VCaP (cell line): ENCODE measurements around the gene ZNF738.
"Not testable (repeated sequence)": the region's sequence is repeated elsewhere in the genome, so short reads cannot be mapped to it uniquely, and the experiment has no call there.

ENCODE experiments used
- H3K27ac ChIP-seq: fragments of 450-650 bp; 2 replicates; pipeline ENCODE4 v1.5.1; 2017
- TF ChIP-seq, protein P1 (sequence below): fragments of 450-650 bp; conservative IDR thresholded peaks from 2 replicates; pipeline ENCODE4 v1.5.1; 2017; ENCODE audit warnings: mild to moderate bottlenecking, moderate library complexity

Gene ZNF738

DNA sequence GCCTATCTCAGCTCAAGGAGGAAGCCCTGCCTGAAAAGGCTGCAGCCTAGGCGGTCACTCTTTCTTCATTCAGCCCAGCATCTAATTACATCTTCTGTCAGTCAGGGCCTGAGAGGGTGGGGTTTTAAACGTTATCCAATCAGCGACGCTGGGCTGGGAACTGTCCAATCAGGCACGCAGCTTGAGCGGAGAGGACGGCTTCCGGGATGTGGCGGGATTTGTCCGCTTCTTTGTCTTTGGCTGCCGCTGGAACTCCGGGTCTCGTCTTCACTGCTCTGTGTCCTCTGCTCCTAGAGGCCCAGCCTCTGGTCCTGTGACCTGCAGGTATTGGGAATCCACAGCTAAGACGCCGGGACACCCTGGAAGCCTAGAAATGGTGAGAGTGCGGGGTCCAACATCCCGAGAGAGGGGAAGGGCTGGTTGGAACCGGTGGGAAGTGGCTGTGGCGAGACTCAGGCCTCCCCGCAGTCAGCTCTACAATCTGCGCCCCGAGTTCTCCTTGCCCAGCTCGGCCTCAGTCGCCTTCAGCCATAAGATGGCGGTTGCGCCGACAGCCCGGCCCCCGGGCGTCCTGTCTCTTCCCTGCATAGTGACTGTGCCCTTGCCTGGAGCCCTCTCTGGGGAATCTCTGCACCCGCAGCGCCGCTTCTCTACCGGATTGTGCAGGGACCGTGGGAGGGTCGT lies at the start of gene ZNF738:
Gene ZNF738 (plus strand): TSS at position 233 of the 684 bp plus-strand sequence. CDS start 141 bp downstream, at position 374.
- TF ChIP-seq, protein P1, sequence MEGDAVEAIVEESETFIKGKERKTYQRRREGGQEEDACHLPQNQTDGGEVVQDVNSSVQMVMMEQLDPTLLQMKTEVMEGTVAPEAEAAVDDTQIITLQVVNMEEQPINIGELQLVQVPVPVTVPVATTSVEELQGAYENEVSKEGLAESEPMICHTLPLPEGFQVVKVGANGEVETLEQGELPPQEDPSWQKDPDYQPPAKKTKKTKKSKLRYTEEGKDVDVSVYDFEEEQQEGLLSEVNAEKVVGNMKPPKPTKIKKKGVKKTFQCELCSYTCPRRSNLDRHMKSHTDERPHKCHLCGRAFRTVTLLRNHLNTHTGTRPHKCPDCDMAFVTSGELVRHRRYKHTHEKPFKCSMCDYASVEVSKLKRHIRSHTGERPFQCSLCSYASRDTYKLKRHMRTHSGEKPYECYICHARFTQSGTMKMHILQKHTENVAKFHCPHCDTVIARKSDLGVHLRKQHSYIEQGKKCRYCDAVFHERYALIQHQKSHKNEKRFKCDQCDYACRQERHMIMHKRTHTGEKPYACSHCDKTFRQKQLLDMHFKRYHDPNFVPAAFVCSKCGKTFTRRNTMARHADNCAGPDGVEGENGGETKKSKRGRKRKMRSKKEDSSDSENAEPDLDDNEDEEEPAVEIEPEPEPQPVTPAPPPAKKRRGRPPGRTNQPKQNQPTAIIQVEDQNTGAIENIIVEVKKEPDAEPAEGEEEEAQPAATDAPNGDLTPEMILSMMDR = no peak
- H3K27ac ChIP-seq = peak within 1 kb of the TSS; percentile 74

DNA sequence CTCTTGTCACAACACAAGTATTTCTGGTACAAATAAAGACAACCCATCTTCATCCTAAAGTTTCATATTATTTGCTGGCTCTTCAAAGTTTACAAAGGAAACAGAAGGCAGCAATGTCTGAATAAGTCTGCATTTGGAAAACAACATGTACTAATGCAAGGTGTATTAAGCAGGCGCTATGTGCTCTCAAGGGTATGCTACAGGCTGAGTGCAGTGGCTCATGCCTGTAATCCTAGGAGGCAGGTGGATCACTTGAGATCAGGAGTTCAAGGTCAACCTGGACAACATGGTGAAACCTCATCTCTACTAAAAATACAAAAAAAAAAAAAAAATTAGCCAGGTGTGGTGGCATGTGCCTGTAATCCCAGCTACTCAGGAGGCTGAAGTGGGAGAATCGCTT lies 46.0 kb upstream of the ZNF738 start:
- H3K27ac ChIP-seq = not testable (repeated sequence)

DNA sequence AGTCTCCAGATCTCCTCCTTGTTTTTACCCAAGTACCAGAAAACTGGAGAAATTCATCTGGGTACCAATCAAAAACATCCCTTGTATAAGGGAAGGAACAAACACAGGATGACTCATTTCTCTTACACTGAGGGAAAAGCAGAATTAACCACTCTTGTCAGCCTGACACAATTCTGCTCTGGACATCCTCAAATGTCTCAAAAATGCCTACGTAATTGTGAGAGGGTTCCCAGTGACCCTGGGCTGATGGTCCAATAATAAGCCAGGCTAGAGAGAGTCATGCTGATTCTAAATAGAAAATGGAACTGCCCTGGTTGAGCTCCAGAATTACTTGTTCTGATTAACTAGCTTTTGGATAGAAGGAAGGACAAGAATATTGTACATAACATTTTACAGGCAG lies 44.1 kb upstream of the ZNF738 start:
- TF ChIP-seq, protein P1 = no peak

DNA sequence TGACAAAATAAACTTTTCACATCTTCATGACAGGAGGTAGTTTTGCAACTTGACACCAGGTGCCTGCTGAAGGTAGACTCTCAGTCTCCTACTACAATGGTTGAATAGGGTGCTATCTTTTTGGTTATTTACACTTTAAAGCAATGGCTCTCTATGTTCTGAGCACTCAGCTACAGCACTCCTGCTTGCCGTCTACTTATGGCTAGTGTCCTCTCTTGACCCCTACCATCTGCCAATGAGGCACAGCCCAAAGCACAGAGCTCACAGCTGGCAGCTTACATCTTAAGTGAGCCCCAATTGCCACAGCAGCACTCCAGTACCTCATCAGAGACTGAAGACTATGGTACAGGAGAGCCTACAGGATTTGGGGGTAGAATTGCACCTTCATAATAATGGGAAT lies 41.0 kb upstream of the ZNF738 start:
- no peak overlapping the region for H3K27ac ChIP-seq
- TF ChIP-seq, protein P1 = no peak

More for the DNA sequence above, 44.1 kb upstream of the ZNF738 start:
- no peak overlapping the region for H3K27ac ChIP-seq

DNA sequence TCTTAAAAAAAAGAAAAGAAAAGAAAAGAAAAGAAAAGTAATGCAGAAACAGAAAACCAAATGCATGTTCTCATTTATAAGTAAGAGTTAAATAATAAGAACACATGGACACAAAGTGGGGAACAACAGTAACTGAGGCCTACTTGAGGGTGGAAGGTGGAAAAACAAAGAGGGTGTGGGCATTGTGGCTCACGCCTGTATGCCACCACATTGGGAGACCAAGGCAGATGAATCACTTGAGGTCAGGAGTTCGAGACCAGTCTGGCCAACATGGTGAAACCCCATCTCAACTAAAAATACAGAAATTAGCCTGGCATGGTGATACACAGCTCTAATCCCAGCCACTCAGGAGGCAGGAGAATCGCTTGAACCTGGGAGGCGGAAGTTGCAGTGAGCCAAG lies 37.7 kb upstream of the ZNF738 start:
- TF ChIP-seq, protein P1 = no peak
- H3K27ac ChIP-seq = no peak overlapping the region

DNA sequence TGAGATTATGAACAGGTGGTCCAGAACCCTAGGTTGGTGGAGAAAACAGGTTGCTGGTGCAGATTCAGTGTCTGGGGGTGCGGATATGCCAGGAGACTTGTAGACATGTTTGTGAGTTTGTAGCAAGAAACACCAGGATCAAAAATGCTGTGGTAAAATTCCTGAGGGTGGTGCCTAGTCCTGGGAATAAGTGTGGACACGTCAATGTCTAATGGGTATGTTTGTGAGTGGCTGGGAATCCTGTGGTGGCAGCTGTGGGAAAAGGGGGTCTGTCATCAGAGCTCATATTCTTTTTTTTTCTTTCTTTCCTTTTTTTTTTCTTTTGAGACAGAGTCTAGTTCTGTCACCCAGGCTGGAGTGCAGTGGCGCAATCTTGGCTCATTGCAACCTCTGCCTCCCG lies 36.8 kb upstream of the ZNF738 start:
- TF ChIP-seq, protein P1 = no peak
- no peak overlapping the region for H3K27ac ChIP-seq

DNA sequence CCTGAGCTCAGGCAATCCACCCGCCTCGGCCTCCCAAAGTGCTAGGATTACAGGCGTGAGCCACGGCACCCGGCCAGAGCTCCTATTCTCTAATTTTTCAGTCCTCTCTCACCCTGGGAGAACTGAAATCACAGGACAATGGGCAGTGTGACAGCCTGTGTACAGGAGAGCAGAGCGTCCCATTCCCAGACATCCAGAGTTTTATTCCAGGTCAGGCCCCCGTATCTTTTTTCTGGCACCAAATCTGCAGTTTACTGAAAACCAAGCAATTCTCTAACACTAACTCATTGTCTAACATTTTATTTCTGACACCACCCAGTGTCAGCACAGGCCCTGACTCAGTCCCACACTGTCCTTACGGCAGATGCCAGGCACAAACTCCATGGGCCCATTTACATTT lies 36.3 kb upstream of the ZNF738 start:
- TF ChIP-seq, protein P1 = no peak
- no peak overlapping the region for H3K27ac ChIP-seq

DNA sequence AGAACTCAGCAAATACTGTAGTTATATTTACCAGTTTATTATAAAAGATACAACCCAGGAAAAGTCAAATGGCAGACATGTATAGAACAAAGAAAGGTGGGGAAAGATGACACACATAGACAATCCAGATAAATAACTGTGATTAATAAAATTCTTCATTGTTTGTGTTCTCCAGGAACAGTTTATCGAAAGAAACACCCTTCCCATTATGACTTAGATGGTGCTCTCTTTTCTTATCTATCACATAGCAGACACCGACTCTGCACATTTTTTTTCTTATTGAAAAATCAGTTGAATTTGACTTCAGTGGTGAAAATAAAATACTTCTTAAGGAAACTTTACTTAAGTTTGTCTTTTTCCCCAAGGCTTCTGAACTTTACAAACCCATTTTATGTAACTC lies 35.8 kb upstream of the ZNF738 start:
- TF ChIP-seq, protein P1 = no peak
- H3K27ac ChIP-seq = no peak overlapping the region
